ENCODE results near the gene GNAI1.

GRCh38 chr7:80257756-80258155 is 123.1 kb downstream of the GNAI1 start:
- TF ChIP-seq CTCF (IDR thresholded peaks at IDR 0.05), result no peak
- TF ChIP-seq POLR2A (IDR thresholded peaks at IDR 0.05), result no peak

Measured in tibial nerve (tissue), 3 donors.